Measurements from ENCODE around the gene COBL. TPM values are rescaled to one million over a fixed set of nuclear protein-coding genes. Genes with fewer than 3 reads are reported as not detected.

COBL gene
- total and polyA plus RNA-seq, 2 of the 4 experiments (the other 2 are of a cell fraction) = under 0.01 TPM; not detected in 1

- H3K9ac ChIP-seq (ENCODE audit: low read depth, low read length) = no peak overlapping the region
- H3K23ac ChIP-seq (ENCODE audit: low read depth, low read length) = no peak overlapping the region
- no peaks in the 10 kb centered on the region for H3K27me3 ChIP-seq (ENCODE audit: control insufficient read depth, insufficient read depth, low read length)
- no peak overlapping the region for H4K5ac ChIP-seq (ENCODE audit: low read depth, low read length)
- no peak overlapping the region for H3K56ac ChIP-seq (ENCODE audit: extremely low read depth, insufficient read depth, low read length)
- no peak overlapping the region for H3K4me2 ChIP-seq (ENCODE audit: low read depth, low read length)
- ATAC-seq (ENCODE audit: low read depth) = no peak
- H3K18ac ChIP-seq (ENCODE audit: low read depth, low read length) = no peak overlapping the region
- H3K4ac ChIP-seq (ENCODE audit: low read depth, low read length) = no peak overlapping the region
- no peak overlapping the region for H2AFZ ChIP-seq (replicated peaks; ENCODE audit: low read length, poor library complexity)
- dilution Hi-C loops (cut with HindIII; ENCODE audit: low sequenced_read_pairs, unreplicated experiment) (no loop called here), intact Hi-C loops (cut with micrococcal nuclease) (no loop called here), in situ Hi-C loops (cut with MboI; ENCODE audit: low sequenced_read_pairs) (no loop called here)
- DNase-seq = no peak
- no peak overlapping the region for H2BK20ac ChIP-seq (ENCODE audit: low read depth, low read length)
- H2BK120ac ChIP-seq (ENCODE audit: low read depth, low read length) = no peak overlapping the region
- H4K91ac ChIP-seq (ENCODE audit: insufficient read depth, low read depth, low read length) = no peak overlapping the region
- no TSS peak for BruUV-seq (replicated peaks)
- no peak overlapping the region for H2BK5ac ChIP-seq (ENCODE audit: low read depth, low read length, poor library complexity, severe bottlenecking)
- H3K79me1 ChIP-seq (ENCODE audit: low read depth in 1 of 2, low read length in 2 of 2) = no peaks in the 10 kb centered on the region
- H2AK5ac ChIP-seq (ENCODE audit: low read depth, low read length) = no peak overlapping the region
- no peak for TF ChIP-seq POLR2A (IDR thresholded peaks at IDR 0.05; ENCODE audit: low read depth, low read length)
- TF ChIP-seq RAD21 (IDR thresholded peaks at IDR 0.05; ENCODE audit: low read length) = no peak
- TF ChIP-seq MAZ (IDR thresholded peaks at IDR 0.05; ENCODE audit: borderline replicate concordance, low read depth, low read length) = no peak
- TF ChIP-seq, protein P1, sequence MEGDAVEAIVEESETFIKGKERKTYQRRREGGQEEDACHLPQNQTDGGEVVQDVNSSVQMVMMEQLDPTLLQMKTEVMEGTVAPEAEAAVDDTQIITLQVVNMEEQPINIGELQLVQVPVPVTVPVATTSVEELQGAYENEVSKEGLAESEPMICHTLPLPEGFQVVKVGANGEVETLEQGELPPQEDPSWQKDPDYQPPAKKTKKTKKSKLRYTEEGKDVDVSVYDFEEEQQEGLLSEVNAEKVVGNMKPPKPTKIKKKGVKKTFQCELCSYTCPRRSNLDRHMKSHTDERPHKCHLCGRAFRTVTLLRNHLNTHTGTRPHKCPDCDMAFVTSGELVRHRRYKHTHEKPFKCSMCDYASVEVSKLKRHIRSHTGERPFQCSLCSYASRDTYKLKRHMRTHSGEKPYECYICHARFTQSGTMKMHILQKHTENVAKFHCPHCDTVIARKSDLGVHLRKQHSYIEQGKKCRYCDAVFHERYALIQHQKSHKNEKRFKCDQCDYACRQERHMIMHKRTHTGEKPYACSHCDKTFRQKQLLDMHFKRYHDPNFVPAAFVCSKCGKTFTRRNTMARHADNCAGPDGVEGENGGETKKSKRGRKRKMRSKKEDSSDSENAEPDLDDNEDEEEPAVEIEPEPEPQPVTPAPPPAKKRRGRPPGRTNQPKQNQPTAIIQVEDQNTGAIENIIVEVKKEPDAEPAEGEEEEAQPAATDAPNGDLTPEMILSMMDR (conservative IDR thresholded peaks at IDR 0.05; ENCODE audit: low read depth, low read length) = no peak
- no peak for TF ChIP-seq RFX5 (IDR thresholded peaks at IDR 0.05; ENCODE audit: low read depth, low read length)
- TF ChIP-seq CHD1 (IDR thresholded peaks at IDR 0.05; ENCODE audit: low read depth, low read length) = no peak
- no peak for TF ChIP-seq USF2 (IDR thresholded peaks at IDR 0.05; ENCODE audit: low read depth, low read length)
- no peak for TF ChIP-seq RCOR1 (IDR thresholded peaks at IDR 0.05; ENCODE audit: insufficient replicate concordance, low read length)
- TF ChIP-seq MAFK (IDR thresholded peaks at IDR 0.05; ENCODE audit: low read depth, low read length) = no peak
- TF ChIP-seq SMC3 (IDR thresholded peaks at IDR 0.05; ENCODE audit: low read depth, low read length) = no peak
- TF ChIP-seq, protein P2, sequence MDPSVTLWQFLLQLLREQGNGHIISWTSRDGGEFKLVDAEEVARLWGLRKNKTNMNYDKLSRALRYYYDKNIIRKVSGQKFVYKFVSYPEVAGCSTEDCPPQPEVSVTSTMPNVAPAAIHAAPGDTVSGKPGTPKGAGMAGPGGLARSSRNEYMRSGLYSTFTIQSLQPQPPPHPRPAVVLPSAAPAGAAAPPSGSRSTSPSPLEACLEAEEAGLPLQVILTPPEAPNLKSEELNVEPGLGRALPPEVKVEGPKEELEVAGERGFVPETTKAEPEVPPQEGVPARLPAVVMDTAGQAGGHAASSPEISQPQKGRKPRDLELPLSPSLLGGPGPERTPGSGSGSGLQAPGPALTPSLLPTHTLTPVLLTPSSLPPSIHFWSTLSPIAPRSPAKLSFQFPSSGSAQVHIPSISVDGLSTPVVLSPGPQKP (IDR thresholded peaks at IDR 0.05; ENCODE audit: borderline replicate concordance, low read depth, low read length) = no peak
- no peak for TF ChIP-seq CEBPB (IDR thresholded peaks at IDR 0.05; ENCODE audit: low read depth, low read length)
- no peak for TF ChIP-seq BHLHE40 (IDR thresholded peaks at IDR 0.05; ENCODE audit: low read depth, low read length)
- no peak for TF ChIP-seq MXI1 (IDR thresholded peaks at IDR 0.05; ENCODE audit: borderline replicate concordance, low read depth, low read length)
- no peak for TF ChIP-seq FOS (IDR thresholded peaks at IDR 0.05; ENCODE audit: low read depth, low read length)
- TF ChIP-seq NFE2L2 (IDR thresholded peaks at IDR 0.05; ENCODE audit: low read depth, low read length) = no peak
- H3K36me3 ChIP-seq (ENCODE audit: control insufficient read depth, insufficient read depth, low read length) = no peaks in the 10 kb centered on the region
- no peak overlapping the region for H2BK15ac ChIP-seq (ENCODE audit: low read depth, low read length)
- H3K4me1 ChIP-seq (ENCODE audit: control insufficient read depth, insufficient read depth, low read length) = no peaks in the 10 kb centered on the region
- H3K9me1 ChIP-seq (ENCODE audit: insufficient read depth, low read length) = no peaks in the 10 kb centered on the region
- no peak overlapping the region for H4K8ac ChIP-seq (ENCODE audit: low read depth in 2 of 2, low read length in 2 of 2)
- no peaks in the 10 kb centered on the region for H4K20me1 ChIP-seq (ENCODE audit: insufficient read depth, low read length)
- H3K27ac ChIP-seq (ENCODE audit: insufficient read depth, low read length) = no peak overlapping the region
- no peak overlapping the region for H3K4me3 ChIP-seq (ENCODE audit: insufficient read depth, low read depth, low read length)
- ChIA-PET CTCF (no interaction called here), POLR2A (ENCODE audit: unreplicated experiment) (no interaction called here)
- H3K9me3 ChIP-seq (ENCODE audit: control insufficient read depth, insufficient read depth, low read length) = no peaks in the 10 kb centered on the region
- H2AK9ac ChIP-seq (replicated peaks; ENCODE audit: low read depth, low read length, poor library complexity) = peak overlapping the region; percentile 42
- WGBS, 2 experiments (ENCODE audit: extremely low coverage in 2 of 2, insufficient read length in 1 of 2) = 67% methylated on average over 1 of the region's 10 CpGs; no CpG with 5 or more reads in 1 of the 2 experiments
- no peak overlapping the region for H3K14ac ChIP-seq (replicated peaks; ENCODE audit: low read depth, low read length)
Observed at GRCh38 chr7:51303142-51303525, 13.5 kb downstream of the COBL start.

All from IMR-90 (cell line).